ENCODE data around the gene CATSPERZ. TPM values are rescaled to one million over a fixed set of nuclear protein-coding genes. Genes with fewer than 3 reads are reported as not detected.

CATSPERZ gene
- total and polyA plus RNA-seq, 9 of the 15 experiments (the other 6 are each of a cell fraction or from before 2014, with no cell fraction given), result 0.86 to 8.5 (median 3.5) TPM

DNA sequence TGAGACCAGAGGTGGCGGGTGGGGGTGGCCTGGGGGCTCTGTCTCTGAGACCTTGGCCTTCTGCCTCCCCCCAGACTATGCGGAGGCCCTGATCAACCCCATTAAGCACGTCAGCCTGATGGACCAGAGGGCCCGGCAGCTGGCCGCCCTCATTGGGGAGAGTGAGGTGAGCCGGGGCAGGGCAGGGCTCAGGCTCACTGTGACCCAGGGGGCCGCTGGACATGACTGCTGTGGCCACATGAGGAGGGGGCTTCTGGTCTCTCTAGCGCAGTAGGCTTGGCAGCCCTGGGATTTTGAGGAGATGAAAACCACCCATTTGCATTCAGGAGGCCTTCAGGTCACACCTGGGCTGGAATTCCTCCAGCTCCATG lies 36.2 kb upstream of the CATSPERZ start:
- no peak overlapping the region for H2AFZ ChIP-seq (ENCODE audit: low read depth, low read length)
- in situ Hi-C loops (cut with MboI) (no loop called here), intact Hi-C loops (cut with micrococcal nuclease) (no loop called here)
- H3K36me3 ChIP-seq (ENCODE audit: control insufficient read depth, insufficient read depth, low read length), result peaks cover 86% of the 10 kb centered on the region
- no peak overlapping the region for H3K4me3 ChIP-seq
- FAIRE-seq (no peak), DNase-seq (ENCODE audit: extremely low read depth in 1 of 4, low spot score in 3 of 4) (no peak), ATAC-seq (no peak)
- peaks cover 10% of the 10 kb centered on the region; the same call in 2 of the 3 replicates for H3K79me2 ChIP-seq (ENCODE audit: control insufficient read depth, insufficient read depth, low read length)
- peak overlapping the region in 1 of 2 experiments; percentile 18; a peak in 1 of 4 replicates for H3K9ac ChIP-seq (ENCODE audit: insufficient read depth in 1 of 2, low read depth in 2 of 2, low read length in 2 of 2)
- ChIA-PET POLR2A (interaction anchor here (0.6 to 2.4 kb wide), 6 partner anchors 8 to 59 kb away, joined by 3 to 7 read pairs (median 4); partner anchors contain the start of genes PLCB3 and PPP1R14B), CTCF (ENCODE audit: low intra/inter-chr PET ratio) (no interaction called here)
- WGBS (ENCODE audit: insufficient coverage, low coverage, missing lambda C conversion rate), result 94% methylated on average over 7 of the region's 8 CpGs
- no peaks in the 10 kb centered on the region for H3K9me3 ChIP-seq (replicated peaks; ENCODE audit: control insufficient read depth, insufficient read depth, low read depth, low read length)
- BruUV-seq (replicated peaks), result no TSS peak
- peaks cover 14 to 51% of the 10 kb centered on the region in 2 experiments for H3K4me1 ChIP-seq (replicated peaks in 1 of 2; ENCODE audit: control insufficient read depth in 2 of 2, insufficient read depth in 2 of 2, low read length in 2 of 2)
- H3K4me2 ChIP-seq (ENCODE audit: insufficient read depth, low read length), result no peak overlapping the region
- H3K9me1 ChIP-seq (ENCODE audit: control insufficient read depth, insufficient read depth, low read length), result peaks cover 3% of the 10 kb centered on the region
- H4K20me1 ChIP-seq (replicated peaks; ENCODE audit: control insufficient read depth, insufficient read depth, low read length), result 0 out of 2 replicates have a peak, but pooled peaks cover 4% of the 10 kb centered on the region
- TF ChIP-seq ZNF436 (CRISPR knock-in tag; IDR thresholded peaks at IDR 0.05) (no peak), SP1 (CRISPR knock-in tag; IDR thresholded peaks at IDR 0.05) (no peak), CBFA2T3 (IDR thresholded peaks at IDR 0.05) (no peak), ZNF77 (CRISPR knock-in tag; IDR thresholded peaks at IDR 0.05) (no peak), XRCC5 (IDR thresholded peaks at IDR 0.05; ENCODE audit: low read depth, low read length) (no peak), STAT5A (IDR thresholded peaks at IDR 0.05; ENCODE audit: borderline replicate concordance, low read length) (no peak), SMARCE1 (IDR thresholded peaks at IDR 0.05) (no peak), ZNF311 (CRISPR knock-in tag; IDR thresholded peaks at IDR 0.05) (no peak), TEAD1 (CRISPR knock-in tag; IDR thresholded peaks at IDR 0.05) (no peak)
- TF ChIP-seq, protein P1, sequence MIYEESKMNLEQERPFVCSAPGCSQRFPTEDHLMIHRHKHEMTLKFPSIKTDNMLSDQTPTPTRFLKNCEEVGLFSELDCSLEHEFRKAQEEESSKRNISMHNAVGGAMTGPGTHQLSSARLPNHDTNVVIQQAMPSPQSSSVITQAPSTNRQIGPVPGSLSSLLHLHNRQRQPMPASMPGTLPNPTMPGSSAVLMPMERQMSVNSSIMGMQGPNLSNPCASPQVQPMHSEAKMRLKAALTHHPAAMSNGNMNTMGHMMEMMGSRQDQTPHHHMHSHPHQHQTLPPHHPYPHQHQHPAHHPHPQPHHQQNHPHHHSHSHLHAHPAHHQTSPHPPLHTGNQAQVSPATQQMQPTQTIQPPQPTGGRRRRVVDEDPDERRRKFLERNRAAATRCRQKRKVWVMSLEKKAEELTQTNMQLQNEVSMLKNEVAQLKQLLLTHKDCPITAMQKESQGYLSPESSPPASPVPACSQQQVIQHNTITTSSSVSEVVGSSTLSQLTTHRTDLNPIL (CRISPR knock-in tag; IDR thresholded peaks at IDR 0.05), result no peak
- TF ChIP-seq, protein P2, sequence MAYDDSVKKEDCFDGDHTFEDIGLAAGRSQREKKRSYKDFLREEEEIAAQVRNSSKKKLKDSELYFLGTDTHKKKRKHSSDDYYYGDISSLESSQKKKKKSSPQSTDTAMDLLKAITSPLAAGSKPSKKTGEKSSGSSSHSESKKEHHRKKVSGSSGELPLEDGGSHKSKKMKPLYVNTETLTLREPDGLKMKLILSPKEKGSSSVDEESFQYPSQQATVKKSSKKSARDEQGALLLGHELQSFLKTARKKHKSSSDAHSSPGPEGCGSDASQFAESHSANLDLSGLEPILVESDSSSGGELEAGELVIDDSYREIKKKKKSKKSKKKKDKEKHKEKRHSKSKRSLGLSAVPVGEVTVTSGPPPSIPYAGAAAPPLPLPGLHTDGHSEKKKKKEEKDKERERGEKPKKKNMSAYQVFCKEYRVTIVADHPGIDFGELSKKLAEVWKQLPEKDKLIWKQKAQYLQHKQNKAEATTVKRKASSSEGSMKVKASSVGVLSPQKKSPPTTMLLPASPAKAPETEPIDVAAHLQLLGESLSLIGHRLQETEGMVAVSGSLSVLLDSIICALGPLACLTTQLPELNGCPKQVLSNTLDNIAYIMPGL (CRISPR knock-in tag; IDR thresholded peaks at IDR 0.05), result no peak
- TF ChIP-seq, protein P3, sequence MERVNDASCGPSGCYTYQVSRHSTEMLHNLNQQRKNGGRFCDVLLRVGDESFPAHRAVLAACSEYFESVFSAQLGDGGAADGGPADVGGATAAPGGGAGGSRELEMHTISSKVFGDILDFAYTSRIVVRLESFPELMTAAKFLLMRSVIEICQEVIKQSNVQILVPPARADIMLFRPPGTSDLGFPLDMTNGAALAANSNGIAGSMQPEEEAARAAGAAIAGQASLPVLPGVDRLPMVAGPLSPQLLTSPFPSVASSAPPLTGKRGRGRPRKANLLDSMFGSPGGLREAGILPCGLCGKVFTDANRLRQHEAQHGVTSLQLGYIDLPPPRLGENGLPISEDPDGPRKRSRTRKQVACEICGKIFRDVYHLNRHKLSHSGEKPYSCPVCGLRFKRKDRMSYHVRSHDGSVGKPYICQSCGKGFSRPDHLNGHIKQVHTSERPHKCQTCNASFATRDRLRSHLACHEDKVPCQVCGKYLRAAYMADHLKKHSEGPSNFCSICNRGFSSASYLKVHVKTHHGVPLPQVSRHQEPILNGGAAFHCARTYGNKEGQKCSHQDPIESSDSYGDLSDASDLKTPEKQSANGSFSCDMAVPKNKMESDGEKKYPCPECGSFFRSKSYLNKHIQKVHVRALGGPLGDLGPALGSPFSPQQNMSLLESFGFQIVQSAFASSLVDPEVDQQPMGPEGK (CRISPR knock-in tag; IDR thresholded peaks at IDR 0.05; ENCODE audit: borderline replicate concordance), result no peak
- H3K27me3 ChIP-seq (ENCODE audit: control insufficient read depth in 2 of 2, insufficient read depth in 2 of 2, low read length in 2 of 2), result no peaks in the 10 kb centered on the region
- H3K27ac ChIP-seq (ENCODE audit: extremely low read depth, low read depth, low read length), result no peak overlapping the region
